Stimulated activated CD4-positive, alpha-beta T cell treated with anti-CD3 and anti-CD28 coated beads, Interleukin-1b, Interleukin-23, amount 100 ng/mL, for 4 hours (primary cell): ENCODE data around the gene C16orf95.
A peak's percentile ranks its signal among the peaks of the same experiment; 100 is the strongest.
"Not testable (repeated sequence)": the region's sequence is repeated elsewhere in the genome, so short reads cannot be mapped to it uniquely, and the experiment has no call there.

Source experiments
- DNase-seq, 2 donors: peaks; one replicate each; pipeline ENCODE4 v3.0.0-alpha.2; 2020; ENCODE audit warnings: low read depth in 2 of 2

The C16orf95 gene

GRCh38 chr16:87346517-87347060 lies 29.4 kb upstream of the C16orf95 start:
- DNase-seq, result no peak

- no peak for DNase-seq
Observed at GRCh38 chr16:87345726-87346424, 28.7 kb upstream of the C16orf95 start.

GRCh38 chr16:87344931-87345631 lies 27.9 kb upstream of the C16orf95 start:
- DNase-seq, result peak; percentile 13 to 34

- DNase-seq, result no peak
Observed at GRCh38 chr16:87344165-87344930, 27.2 kb upstream of the C16orf95 start.

GRCh38 chr16:87343753-87344050 lies 26.5 kb upstream of the C16orf95 start:
- no peak for DNase-seq

- no peak for DNase-seq
Observed at GRCh38 chr16:87342978-87343752, 26.0 kb upstream of the C16orf95 start.

GRCh38 chr16:87342504-87342903 lies 25.3 kb upstream of the C16orf95 start:
- DNase-seq, result no peak

GRCh38 chr16:87340198-87340597 lies 23.0 kb upstream of the C16orf95 start:
- DNase-seq, result no peak

GRCh38 chr16:87339724-87340105 lies 22.5 kb upstream of the C16orf95 start:
- DNase-seq, result not testable (repeated sequence)

- DNase-seq, result no peak
Observed at GRCh38 chr16:87339086-87339723, 22.0 kb upstream of the C16orf95 start.

- DNase-seq, result no peak
Observed at GRCh38 chr16:87338155-87338765, 21.1 kb upstream of the C16orf95 start.

GRCh38 chr16:87337262-87337771 lies 20.1 kb upstream of the C16orf95 start:
- no peak for DNase-seq

GRCh38 chr16:87336434-87337240 lies 19.4 kb upstream of the C16orf95 start:
- no peak for DNase-seq

- DNase-seq, result no peak
Observed at GRCh38 chr16:87335625-87336433, 18.6 kb upstream of the C16orf95 start.

GRCh38 chr16:87334651-87335624 lies 17.7 kb upstream of the C16orf95 start:
- DNase-seq, result no peak

GRCh38 chr16:87333581-87334331 lies 16.6 kb upstream of the C16orf95 start:
- DNase-seq, result no peak

- no peak for DNase-seq
Observed at GRCh38 chr16:87333101-87333500, 15.9 kb upstream of the C16orf95 start.
